Liver (tissue), 3 donors: ENCODE measurements around the gene THEMIS2.

Source experiments
- FOXA1 ChIP-seq: IDR thresholded peaks from 2 replicates; pipeline ENCODE4 v1.6.1; 2016; ENCODE audit warnings: antibody characterized with exemption
- GABPA ChIP-seq, 2 donors: IDR thresholded peaks in 1 of 2; conservative IDR thresholded peaks in 1 of 2; 2 replicates each; pipeline ENCODE4 v1.6.1; 2016; ENCODE audit warnings: antibody characterized with exemption in 2 of 2, mild to moderate bottlenecking in 1 of 2, moderate library complexity in 1 of 2
- JUND ChIP-seq, 2 donors: IDR thresholded peaks; 2 replicates each; pipeline ENCODE4 v1.6.1; 2016; ENCODE audit warnings: antibody characterized with exemption in 2 of 2
- RAD21 ChIP-seq, 2 donors: IDR thresholded peaks; 2 replicates each; pipeline ENCODE4 v1.6.1; 2016; ENCODE audit warnings: antibody characterized with exemption in 2 of 2, mild to moderate bottlenecking in 2 of 2
- SP1 ChIP-seq: IDR thresholded peaks from 2 replicates; pipeline ENCODE4 v1.6.1; 2018; ENCODE audit warnings: antibody characterized with exemption, mild to moderate bottlenecking
- TAF1 ChIP-seq: conservative IDR thresholded peaks from 2 replicates; pipeline ENCODE4 v1.6.1; 2016; ENCODE audit warnings: antibody characterized with exemption, mild to moderate bottlenecking
- YY1 ChIP-seq: IDR thresholded peaks from 2 replicates; pipeline ENCODE4 v1.6.1; 2016; ENCODE audit warnings: antibody characterized with exemption, mild to moderate bottlenecking
- TF ChIP-seq, protein P1 (sequence below): fragments of 150-350 bp; IDR thresholded peaks from 2 replicates; pipeline ENCODE4 v1.5.1; 2017; ENCODE audit warnings: improper control_type of control experiment, low read depth, low read length; ENCODE audit not compliant: missing input control
- TF ChIP-seq, protein P2 (sequence below): IDR thresholded peaks from 2 replicates; pipeline ENCODE4 v1.6.1; 2016; ENCODE audit warnings: antibody characterized with exemption, mild to moderate bottlenecking
- TF ChIP-seq, protein P3 (sequence below): IDR thresholded peaks from 2 replicates; pipeline ENCODE4 v1.6.1; 2016; ENCODE audit warnings: antibody characterized with exemption
- TF ChIP-seq, protein P4 (sequence below): IDR thresholded peaks from 2 replicates; pipeline ENCODE4 v1.6.1; 2016; ENCODE audit warnings: antibody characterized with exemption
- donor health status: healthy.
- donor health status: healthy.

DNA sequence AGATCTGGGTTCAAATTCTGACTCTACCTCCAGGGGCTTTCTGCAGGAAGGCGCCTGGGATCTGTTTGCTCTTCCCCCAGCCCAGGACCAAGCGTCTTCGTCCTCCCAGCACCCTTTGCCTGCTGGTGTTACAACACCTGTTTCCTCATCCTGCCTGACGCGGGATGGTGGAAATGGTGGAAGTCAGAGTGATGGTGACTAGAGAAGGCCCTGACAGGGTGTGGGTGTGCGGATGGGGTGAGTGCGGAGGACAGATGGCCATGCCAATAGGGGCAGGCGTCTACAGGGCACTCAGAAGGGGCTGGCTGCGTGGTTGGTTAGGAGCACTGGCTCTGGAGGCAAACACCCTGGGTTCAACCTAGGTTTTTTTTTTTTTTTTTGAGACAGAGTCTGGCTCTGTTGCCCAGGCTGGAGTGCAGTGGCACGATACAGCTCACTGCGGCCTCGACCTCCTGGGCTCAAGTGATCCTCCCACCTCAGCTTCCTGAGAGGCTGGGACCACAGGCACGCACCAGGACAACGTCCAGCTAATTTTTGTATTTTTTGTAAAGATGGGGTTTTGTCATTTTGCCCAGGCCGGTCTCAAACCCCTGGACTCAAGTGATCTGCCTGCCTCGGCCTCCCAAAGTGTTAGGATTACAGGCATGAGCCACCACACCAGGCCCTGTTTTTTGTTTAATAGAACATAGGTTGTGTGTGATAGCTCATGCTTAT, 1.5 kb downstream of the THEMIS2 start:
- TF ChIP-seq JUND (IDR thresholded peaks at IDR 0.05), result no peak
- TF ChIP-seq, protein P1, sequence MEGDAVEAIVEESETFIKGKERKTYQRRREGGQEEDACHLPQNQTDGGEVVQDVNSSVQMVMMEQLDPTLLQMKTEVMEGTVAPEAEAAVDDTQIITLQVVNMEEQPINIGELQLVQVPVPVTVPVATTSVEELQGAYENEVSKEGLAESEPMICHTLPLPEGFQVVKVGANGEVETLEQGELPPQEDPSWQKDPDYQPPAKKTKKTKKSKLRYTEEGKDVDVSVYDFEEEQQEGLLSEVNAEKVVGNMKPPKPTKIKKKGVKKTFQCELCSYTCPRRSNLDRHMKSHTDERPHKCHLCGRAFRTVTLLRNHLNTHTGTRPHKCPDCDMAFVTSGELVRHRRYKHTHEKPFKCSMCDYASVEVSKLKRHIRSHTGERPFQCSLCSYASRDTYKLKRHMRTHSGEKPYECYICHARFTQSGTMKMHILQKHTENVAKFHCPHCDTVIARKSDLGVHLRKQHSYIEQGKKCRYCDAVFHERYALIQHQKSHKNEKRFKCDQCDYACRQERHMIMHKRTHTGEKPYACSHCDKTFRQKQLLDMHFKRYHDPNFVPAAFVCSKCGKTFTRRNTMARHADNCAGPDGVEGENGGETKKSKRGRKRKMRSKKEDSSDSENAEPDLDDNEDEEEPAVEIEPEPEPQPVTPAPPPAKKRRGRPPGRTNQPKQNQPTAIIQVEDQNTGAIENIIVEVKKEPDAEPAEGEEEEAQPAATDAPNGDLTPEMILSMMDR, result no peak
- TF ChIP-seq, protein P2, sequence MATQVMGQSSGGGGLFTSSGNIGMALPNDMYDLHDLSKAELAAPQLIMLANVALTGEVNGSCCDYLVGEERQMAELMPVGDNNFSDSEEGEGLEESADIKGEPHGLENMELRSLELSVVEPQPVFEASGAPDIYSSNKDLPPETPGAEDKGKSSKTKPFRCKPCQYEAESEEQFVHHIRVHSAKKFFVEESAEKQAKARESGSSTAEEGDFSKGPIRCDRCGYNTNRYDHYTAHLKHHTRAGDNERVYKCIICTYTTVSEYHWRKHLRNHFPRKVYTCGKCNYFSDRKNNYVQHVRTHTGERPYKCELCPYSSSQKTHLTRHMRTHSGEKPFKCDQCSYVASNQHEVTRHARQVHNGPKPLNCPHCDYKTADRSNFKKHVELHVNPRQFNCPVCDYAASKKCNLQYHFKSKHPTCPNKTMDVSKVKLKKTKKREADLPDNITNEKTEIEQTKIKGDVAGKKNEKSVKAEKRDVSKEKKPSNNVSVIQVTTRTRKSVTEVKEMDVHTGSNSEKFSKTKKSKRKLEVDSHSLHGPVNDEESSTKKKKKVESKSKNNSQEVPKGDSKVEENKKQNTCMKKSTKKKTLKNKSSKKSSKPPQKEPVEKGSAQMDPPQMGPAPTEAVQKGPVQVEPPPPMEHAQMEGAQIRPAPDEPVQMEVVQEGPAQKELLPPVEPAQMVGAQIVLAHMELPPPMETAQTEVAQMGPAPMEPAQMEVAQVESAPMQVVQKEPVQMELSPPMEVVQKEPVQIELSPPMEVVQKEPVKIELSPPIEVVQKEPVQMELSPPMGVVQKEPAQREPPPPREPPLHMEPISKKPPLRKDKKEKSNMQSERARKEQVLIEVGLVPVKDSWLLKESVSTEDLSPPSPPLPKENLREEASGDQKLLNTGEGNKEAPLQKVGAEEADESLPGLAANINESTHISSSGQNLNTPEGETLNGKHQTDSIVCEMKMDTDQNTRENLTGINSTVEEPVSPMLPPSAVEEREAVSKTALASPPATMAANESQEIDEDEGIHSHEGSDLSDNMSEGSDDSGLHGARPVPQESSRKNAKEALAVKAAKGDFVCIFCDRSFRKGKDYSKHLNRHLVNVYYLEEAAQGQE, result no peak
- no peak for TF ChIP-seq GABPA (IDR thresholded peaks at IDR 0.05 in 1 of 2, conservative IDR thresholded peaks at IDR 0.05 in 1 of 2)
- TF ChIP-seq, protein P3, sequence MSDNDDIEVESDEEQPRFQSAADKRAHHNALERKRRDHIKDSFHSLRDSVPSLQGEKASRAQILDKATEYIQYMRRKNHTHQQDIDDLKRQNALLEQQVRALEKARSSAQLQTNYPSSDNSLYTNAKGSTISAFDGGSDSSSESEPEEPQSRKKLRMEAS, result no peak
- TF ChIP-seq FOXA1, result no peak
- TF ChIP-seq RAD21 (IDR thresholded peaks at IDR 0.05), result no peak
- no peak for TF ChIP-seq SP1
- TF ChIP-seq TAF1, result no peak
- no peak for TF ChIP-seq YY1
- TF ChIP-seq, protein P4, sequence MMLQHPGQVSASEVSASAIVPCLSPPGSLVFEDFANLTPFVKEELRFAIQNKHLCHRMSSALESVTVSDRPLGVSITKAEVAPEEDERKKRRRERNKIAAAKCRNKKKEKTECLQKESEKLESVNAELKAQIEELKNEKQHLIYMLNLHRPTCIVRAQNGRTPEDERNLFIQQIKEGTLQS, result no peak
